Loucy (cell line): Measurements from ENCODE around the gene HPDL.

Experiments used
- H2AFZ ChIP-seq: fragments of 200-600 bp; sonication (generic); 2 replicates; pipeline ENCODE4 v1.6.0; 2016; ENCODE audit warnings: antibody characterized with exemption, mild to moderate bottlenecking, low read length, moderate library complexity
- H3F3A ChIP-seq: fragments of 200-600 bp; 2 replicates; pipeline ENCODE4 v1.6.0; 2016; ENCODE audit warnings: antibody characterized with exemption, low read depth, mild to moderate bottlenecking
- H3K27me3 ChIP-seq: fragments of 200-600 bp; sonication (generic); 2 replicates; pipeline ENCODE4 v1.6.1; 2014; ENCODE audit warnings: low read length, mild to moderate bottlenecking; ENCODE audit not compliant: insufficient read depth, poor library complexity, severe bottlenecking
- H3K36me3 ChIP-seq: fragments of 200-600 bp; sonication (generic); 2 replicates; pipeline ENCODE4 v1.6.1; 2016; ENCODE audit warnings: low read length; ENCODE audit not compliant: insufficient read depth
- H3K4me1 ChIP-seq: fragments of 200-600 bp; sonication (generic); 2 replicates; pipeline ENCODE4 v1.5.1; 2014; ENCODE audit warnings: low read length, mild to moderate bottlenecking; ENCODE audit not compliant: insufficient read depth, poor library complexity, severe bottlenecking
- H3K4me2 ChIP-seq: fragments of 200-600 bp; sonication (generic); 2 replicates; pipeline ENCODE4 v1.6.0; 2014; ENCODE audit warnings: antibody characterized with exemption, low read length, low read depth, mild to moderate bottlenecking; ENCODE audit not compliant: poor library complexity, severe bottlenecking
- H3K4me3 ChIP-seq: fragments of 200-600 bp; sonication (generic); 2 replicates; pipeline ENCODE4 v1.5.1; 2014; ENCODE audit warnings: low read length, mild to moderate bottlenecking, mixed read lengths; ENCODE audit not compliant: poor library complexity, severe bottlenecking
- H3K79me2 ChIP-seq: fragments of 200-600 bp; sonication (generic); 2 replicates; pipeline ENCODE4 v1.6.1; 2014; ENCODE audit warnings: low read length; ENCODE audit not compliant: insufficient read depth
- H3K9ac ChIP-seq: fragments of 200-600 bp; sonication (generic); 2 replicates; pipeline ENCODE4 v1.6.0; 2014; ENCODE audit warnings: mild to moderate bottlenecking, low read depth, low read length, moderate library complexity; ENCODE audit not compliant: poor library complexity, severe bottlenecking
- H3K9me2 ChIP-seq: fragments of 200-600 bp; sonication (generic); replicated peaks from 2 replicates; pipeline ENCODE4 v1.6.1; 2016; ENCODE audit warnings: low read depth, low read length, mixed read lengths
- H3K9me3 ChIP-seq: fragments of 200-600 bp; sonication (generic); 2 replicates; pipeline ENCODE4 v1.6.1; 2014; ENCODE audit warnings: mild to moderate bottlenecking, antibody characterized with exemption, low read length, low read depth; ENCODE audit not compliant: insufficient read depth
- H4K20me1 ChIP-seq: fragments of 200-600 bp; sonication (generic); 2 replicates; pipeline ENCODE4 v1.6.0; 2014; ENCODE audit warnings: antibody characterized with exemption, low read length, mild to moderate bottlenecking; ENCODE audit not compliant: insufficient read depth, poor library complexity, severe bottlenecking
- EZH2phosphoT487 ChIP-seq: fragments of 200-600 bp; IDR thresholded peaks from 2 replicates; pipeline ENCODE4 v1.6.1; 2018; ENCODE audit warnings: antibody characterized with exemption, mild to moderate bottlenecking, moderate library complexity, borderline replicate concordance
- TF ChIP-seq, protein P1 (sequence below): fragments of 200-600 bp; sonication (generic); conservative IDR thresholded peaks from 2 replicates; pipeline ENCODE4 v1.5.1; 2014; ENCODE audit warnings: mild to moderate bottlenecking, antibody characterized with exemption, low read length

The HPDL gene

DNA sequence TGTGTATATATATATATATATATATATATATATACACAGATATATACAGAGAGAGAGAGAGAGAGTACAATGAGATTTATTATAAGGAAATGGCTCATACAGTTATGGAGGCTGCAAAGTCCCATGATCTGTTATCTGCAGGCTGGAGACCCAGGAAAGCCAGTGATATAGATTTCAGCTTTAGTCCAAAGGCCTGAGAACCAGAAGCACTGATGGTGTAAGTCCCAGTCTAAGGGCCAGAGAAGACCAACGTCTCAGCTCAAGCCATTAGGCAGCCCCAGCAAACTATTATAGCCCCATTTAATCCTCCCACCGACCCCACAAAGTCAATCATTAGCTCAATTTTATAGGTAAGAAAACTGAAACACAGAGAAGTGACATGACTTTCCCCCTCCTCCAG is 35.0 kb upstream of the HPDL start:
- Histone ChIP-seq H3K36me3 (no peaks in the 10 kb centered on the region), H4K20me1 (no peaks in the 10 kb centered on the region), H3K9me3 (no peaks in the 10 kb centered on the region), H3F3A (no peaks in the 10 kb centered on the region), H3K4me2 (no peak overlapping the region), H3K4me1 (peaks cover 3% of the 10 kb centered on the region), H3K9ac (no peak overlapping the region), H3K9me2 (no peaks in the 10 kb centered on the region), H2AFZ (no peak overlapping the region), H3K27me3 (no peaks in the 10 kb centered on the region), H3K4me3 (no peak overlapping the region), H3K79me2 (no peaks in the 10 kb centered on the region)
- TF ChIP-seq, protein P1, sequence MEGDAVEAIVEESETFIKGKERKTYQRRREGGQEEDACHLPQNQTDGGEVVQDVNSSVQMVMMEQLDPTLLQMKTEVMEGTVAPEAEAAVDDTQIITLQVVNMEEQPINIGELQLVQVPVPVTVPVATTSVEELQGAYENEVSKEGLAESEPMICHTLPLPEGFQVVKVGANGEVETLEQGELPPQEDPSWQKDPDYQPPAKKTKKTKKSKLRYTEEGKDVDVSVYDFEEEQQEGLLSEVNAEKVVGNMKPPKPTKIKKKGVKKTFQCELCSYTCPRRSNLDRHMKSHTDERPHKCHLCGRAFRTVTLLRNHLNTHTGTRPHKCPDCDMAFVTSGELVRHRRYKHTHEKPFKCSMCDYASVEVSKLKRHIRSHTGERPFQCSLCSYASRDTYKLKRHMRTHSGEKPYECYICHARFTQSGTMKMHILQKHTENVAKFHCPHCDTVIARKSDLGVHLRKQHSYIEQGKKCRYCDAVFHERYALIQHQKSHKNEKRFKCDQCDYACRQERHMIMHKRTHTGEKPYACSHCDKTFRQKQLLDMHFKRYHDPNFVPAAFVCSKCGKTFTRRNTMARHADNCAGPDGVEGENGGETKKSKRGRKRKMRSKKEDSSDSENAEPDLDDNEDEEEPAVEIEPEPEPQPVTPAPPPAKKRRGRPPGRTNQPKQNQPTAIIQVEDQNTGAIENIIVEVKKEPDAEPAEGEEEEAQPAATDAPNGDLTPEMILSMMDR = no peak

DNA sequence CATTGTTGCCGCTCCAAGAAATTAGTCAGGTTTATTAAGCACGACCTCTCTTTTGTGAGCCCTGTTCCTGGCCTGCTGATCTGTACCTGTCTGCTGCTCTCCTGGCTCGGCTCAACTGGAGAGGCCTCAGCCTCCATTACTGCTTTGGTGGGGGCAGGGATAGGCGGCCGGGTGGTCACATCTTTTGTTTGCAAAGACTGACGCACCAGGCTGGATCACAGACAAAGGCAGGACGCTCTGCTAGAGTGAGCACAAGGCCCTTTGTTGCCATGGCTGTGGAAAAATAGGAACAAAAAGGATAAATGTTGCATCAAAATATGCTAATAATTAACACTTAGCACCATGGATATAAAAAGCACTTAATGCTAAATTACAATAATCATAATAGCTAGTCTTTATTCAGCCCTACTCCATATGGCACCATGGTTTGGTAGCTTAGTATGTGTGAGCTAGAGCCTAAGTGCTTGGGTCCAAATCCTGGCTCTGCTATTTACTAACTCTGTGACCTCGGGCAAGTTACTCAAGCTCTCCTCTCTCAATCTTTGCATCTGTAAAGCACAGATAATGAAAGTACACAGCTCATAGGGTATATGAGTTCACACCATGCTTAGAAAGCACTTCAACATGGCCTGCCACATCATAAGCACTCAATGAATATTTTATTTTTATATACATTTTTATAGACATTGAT is 28.9 kb upstream of the HPDL start:
- H3K36me3 ChIP-seq = no peaks in the 10 kb centered on the region
- no peaks in the 10 kb centered on the region for H3K9me3 ChIP-seq
- H3K9ac ChIP-seq = no peak overlapping the region
- no peaks in the 10 kb centered on the region for H3K9me2 ChIP-seq
- TF ChIP-seq, protein P1 = no peak
- no peak for TF ChIP-seq EZH2phosphoT487
- H3K79me2 ChIP-seq = no peaks in the 10 kb centered on the region
- H3K4me2 ChIP-seq = no peak overlapping the region
- H4K20me1 ChIP-seq = no peaks in the 10 kb centered on the region
- H3K27me3 ChIP-seq = no peaks in the 10 kb centered on the region
- H2AFZ ChIP-seq = no peak overlapping the region
- H3K4me1 ChIP-seq = peaks cover 3% of the 10 kb centered on the region
- H3K4me3 ChIP-seq = no peak overlapping the region
- no peaks in the 10 kb centered on the region for H3F3A ChIP-seq

DNA sequence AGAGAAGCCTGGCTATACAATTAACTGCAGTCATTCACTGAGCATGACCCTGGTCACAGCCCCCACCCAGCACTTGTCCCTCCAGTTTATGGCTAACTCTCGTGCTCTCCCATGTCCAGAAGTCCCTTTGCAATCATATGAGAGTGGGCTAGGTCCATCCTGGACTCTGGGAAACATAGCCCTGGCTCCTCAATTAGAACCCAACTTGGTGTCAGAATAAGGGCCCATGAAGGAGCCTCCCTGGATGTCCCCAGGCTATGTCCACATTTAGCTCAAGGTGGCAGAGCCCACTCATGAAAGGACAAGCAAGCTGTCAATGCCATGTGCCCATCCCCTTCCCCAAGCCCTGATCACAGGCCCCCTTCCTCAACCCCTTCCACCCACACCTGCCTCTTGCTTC is 27.4 kb upstream of the HPDL start:
- TF ChIP-seq, protein P1 = no peak
- no peak for TF ChIP-seq EZH2phosphoT487
- Histone ChIP-seq H3F3A (no peaks in the 10 kb centered on the region), H3K9ac (no peak overlapping the region), H3K4me2 (no peak overlapping the region), H3K9me2 (no peaks in the 10 kb centered on the region), H3K9me3 (no peaks in the 10 kb centered on the region), H3K27me3 (no peaks in the 10 kb centered on the region), H2AFZ (no peak overlapping the region), H3K79me2 (peaks cover under 1% of the 10 kb centered on the region; the same call in 1 of the 2 replicates), H3K36me3 (no peaks in the 10 kb centered on the region), H4K20me1 (no peaks in the 10 kb centered on the region), H3K4me1 (peaks cover 9% of the 10 kb centered on the region), H3K4me3 (no peak overlapping the region)
